ENCODE measurements around the gene OAS2.

Gene OAS2, protein sequence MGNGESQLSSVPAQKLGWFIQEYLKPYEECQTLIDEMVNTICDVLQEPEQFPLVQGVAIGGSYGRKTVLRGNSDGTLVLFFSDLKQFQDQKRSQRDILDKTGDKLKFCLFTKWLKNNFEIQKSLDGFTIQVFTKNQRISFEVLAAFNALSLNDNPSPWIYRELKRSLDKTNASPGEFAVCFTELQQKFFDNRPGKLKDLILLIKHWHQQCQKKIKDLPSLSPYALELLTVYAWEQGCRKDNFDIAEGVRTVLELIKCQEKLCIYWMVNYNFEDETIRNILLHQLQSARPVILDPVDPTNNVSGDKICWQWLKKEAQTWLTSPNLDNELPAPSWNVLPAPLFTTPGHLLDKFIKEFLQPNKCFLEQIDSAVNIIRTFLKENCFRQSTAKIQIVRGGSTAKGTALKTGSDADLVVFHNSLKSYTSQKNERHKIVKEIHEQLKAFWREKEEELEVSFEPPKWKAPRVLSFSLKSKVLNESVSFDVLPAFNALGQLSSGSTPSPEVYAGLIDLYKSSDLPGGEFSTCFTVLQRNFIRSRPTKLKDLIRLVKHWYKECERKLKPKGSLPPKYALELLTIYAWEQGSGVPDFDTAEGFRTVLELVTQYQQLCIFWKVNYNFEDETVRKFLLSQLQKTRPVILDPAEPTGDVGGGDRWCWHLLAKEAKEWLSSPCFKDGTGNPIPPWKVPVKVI

DNA sequence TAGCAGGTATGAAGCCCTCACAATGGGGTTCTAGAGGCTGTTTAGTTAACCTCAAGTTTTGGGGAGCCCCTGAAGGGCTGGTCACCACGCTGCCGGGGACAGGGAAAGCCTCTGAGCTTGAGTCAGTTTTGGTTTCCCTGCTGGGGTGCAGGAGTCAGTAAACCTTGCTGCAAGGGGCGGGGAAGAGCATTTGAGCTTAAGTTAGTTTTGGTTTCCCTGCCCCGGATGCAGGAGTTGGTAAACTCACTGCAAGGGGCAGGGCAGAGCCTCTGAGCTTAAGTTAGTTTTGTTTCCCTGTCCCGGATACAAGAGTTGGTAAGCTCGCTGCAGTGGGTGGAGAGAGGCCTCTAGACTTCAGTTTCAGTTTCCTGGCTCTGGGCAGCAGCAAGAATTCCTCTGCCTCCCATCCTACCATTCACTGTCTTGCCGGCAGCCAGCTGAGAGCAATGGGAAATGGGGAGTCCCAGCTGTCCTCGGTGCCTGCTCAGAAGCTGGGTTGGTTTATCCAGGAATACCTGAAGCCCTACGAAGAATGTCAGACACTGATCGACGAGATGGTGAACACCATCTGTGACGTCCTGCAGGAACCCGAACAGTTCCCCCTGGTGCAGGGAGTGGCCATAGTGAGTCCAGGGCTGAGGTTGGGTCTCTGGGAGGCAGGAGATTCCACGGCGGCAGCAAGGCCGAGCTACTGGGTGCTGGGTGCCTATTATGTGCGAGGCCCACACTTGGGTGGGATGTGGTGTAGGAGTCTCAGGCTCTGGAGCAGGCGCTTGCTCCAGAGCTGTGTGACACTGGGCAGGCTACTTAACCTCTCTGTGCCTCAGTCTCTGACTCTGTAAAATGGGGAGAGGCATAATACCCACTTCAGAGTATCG, at the start of gene OAS2:
OAS2 (plus strand) TSS at position 357 of the 878 bp plus-strand sequence; CDS start at position 447, 90 bp downstream.
- TF ChIP-seq, protein P1, sequence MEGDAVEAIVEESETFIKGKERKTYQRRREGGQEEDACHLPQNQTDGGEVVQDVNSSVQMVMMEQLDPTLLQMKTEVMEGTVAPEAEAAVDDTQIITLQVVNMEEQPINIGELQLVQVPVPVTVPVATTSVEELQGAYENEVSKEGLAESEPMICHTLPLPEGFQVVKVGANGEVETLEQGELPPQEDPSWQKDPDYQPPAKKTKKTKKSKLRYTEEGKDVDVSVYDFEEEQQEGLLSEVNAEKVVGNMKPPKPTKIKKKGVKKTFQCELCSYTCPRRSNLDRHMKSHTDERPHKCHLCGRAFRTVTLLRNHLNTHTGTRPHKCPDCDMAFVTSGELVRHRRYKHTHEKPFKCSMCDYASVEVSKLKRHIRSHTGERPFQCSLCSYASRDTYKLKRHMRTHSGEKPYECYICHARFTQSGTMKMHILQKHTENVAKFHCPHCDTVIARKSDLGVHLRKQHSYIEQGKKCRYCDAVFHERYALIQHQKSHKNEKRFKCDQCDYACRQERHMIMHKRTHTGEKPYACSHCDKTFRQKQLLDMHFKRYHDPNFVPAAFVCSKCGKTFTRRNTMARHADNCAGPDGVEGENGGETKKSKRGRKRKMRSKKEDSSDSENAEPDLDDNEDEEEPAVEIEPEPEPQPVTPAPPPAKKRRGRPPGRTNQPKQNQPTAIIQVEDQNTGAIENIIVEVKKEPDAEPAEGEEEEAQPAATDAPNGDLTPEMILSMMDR (conservative IDR thresholded peaks at IDR 0.05; ENCODE audit: low read depth, low read length) = no peak
- H3K27me3 ChIP-seq (ENCODE audit: insufficient read depth, low read depth) = no peaks in the 10 kb centered on the region
- peak within 1 kb of the TSS; percentile 88 for H2AFZ ChIP-seq (ENCODE audit: low read depth)
- peak within 1 kb of the TSS; percentile 84; the same call in 1 of the 2 replicates for H3K4me2 ChIP-seq
- peak within 1 kb of the TSS; percentile 67 for H3K27ac ChIP-seq
- H4K20me1 ChIP-seq (ENCODE audit: insufficient read depth) = no peaks in the 10 kb centered on the region
- H3K36me3 ChIP-seq (ENCODE audit: insufficient read depth) = no peaks in the 10 kb centered on the region
- H3K4me1 ChIP-seq (ENCODE audit: low read depth, poor library complexity, severe bottlenecking) = peaks cover 20% of the 10 kb centered on the region
- H3K79me2 ChIP-seq (ENCODE audit: insufficient read depth, low read depth) = no peaks in the 10 kb centered on the region
- H3K4me3 ChIP-seq (IDR thresholded peaks at IDR 0.05; ENCODE audit: insufficient read depth, low read depth, low read length) = no peak within 1 kb of the TSS
- H3K9ac ChIP-seq = peak within 1 kb of the TSS; percentile 52; the same call in 1 of the 2 replicates

DNA sequence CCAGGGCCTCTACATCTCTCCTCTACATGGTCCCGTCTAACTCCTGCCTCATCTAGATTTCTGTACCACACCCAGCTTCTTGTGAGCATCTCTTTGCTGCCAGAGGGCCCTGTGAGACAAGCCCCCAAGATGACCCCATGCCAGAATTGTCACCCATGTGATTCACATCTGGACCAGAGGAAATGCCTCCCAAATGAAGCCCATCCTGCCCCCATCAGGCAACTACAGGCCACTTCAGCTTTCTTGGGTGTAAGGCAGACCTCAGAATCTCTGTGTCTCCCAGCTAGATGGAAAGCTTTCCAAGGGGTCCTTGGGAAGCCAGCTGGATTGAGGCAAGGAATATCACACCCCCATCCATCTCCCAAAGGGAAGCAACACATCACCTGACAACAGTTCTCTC, 49.3 kb upstream of the OAS2 start:
- Histone ChIP-seq H3K27me3 (ENCODE audit: insufficient read depth, low read depth) (no peaks in the 10 kb centered on the region), H3K27ac (no peak overlapping the region)

DNA sequence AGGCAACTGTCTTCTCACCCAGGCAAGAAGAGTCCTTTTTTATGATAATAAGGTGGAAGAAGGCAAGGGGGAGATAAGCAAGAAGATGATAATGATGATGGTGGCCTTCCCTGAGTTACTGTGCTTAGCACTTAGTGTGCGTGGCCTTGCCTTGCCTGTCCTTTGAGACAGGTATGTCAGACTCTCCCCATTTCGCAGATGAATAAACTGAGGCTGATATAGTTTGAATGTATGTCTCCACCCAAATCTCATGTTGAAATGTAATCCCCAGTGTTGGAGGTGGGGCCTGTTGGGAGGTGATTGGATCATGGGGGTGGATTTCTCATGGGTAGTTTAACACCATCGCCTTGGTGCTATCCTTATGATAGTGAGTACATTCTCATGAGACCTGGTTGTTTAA, 48.6 kb upstream of the OAS2 start:
- H3K9ac ChIP-seq = no peak overlapping the region
- H3K27me3 ChIP-seq (ENCODE audit: insufficient read depth, low read depth) = no peaks in the 10 kb centered on the region
- no peaks in the 10 kb centered on the region for H3K79me2 ChIP-seq (ENCODE audit: insufficient read depth, low read depth)
- H3K4me3 ChIP-seq (IDR thresholded peaks at IDR 0.05; ENCODE audit: insufficient read depth, low read depth, low read length) = no peak overlapping the region
- H2AFZ ChIP-seq (ENCODE audit: low read depth) = no peak overlapping the region
- no peaks in the 10 kb centered on the region for H4K20me1 ChIP-seq (ENCODE audit: insufficient read depth)
- H3K27ac ChIP-seq = no peak overlapping the region
- TF ChIP-seq, protein P1 (conservative IDR thresholded peaks at IDR 0.05; ENCODE audit: low read depth, low read length) = no peak
- H3K4me1 ChIP-seq (ENCODE audit: low read depth, poor library complexity, severe bottlenecking) = no peaks in the 10 kb centered on the region
- H3K4me2 ChIP-seq = no peak overlapping the region
- no peaks in the 10 kb centered on the region for H3K36me3 ChIP-seq (ENCODE audit: insufficient read depth)

More for the DNA sequence above, 49.3 kb upstream of the OAS2 start:
- no peak overlapping the region for H3K4me3 ChIP-seq (IDR thresholded peaks at IDR 0.05; ENCODE audit: insufficient read depth, low read depth, low read length)
- H2AFZ ChIP-seq (ENCODE audit: low read depth) = no peak overlapping the region
- no peaks in the 10 kb centered on the region for H3K36me3 ChIP-seq (ENCODE audit: insufficient read depth)
- TF ChIP-seq, protein P1 (conservative IDR thresholded peaks at IDR 0.05; ENCODE audit: low read depth, low read length) = no peak
- H4K20me1 ChIP-seq (ENCODE audit: insufficient read depth) = no peaks in the 10 kb centered on the region
- no peaks in the 10 kb centered on the region for H3K4me1 ChIP-seq (ENCODE audit: low read depth, poor library complexity, severe bottlenecking)
- H3K9ac ChIP-seq = no peak overlapping the region
- H3K4me2 ChIP-seq = no peak overlapping the region
- H3K79me2 ChIP-seq (ENCODE audit: insufficient read depth, low read depth) = no peaks in the 10 kb centered on the region

DNA sequence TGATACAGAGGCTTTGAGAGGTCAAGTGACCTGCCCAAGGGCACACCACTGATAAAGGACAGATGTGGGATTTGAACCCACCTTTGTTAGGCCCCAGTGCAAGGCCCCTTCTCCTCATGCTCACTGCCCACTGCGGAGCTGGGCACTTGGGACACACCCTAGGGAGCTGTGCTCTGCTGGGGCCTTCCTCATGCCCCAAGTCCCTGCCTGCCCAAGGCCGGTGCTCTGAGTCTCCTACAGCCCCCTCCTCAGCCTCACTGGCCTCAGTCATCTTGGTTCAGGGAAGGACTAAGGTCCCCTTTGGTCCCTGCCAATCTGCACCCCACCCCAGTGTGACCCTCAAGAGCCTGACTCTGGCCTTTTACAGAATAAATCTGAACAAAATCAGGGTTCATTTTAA, 48.0 kb upstream of the OAS2 start:
- Histone ChIP-seq H2AFZ (ENCODE audit: low read depth) (no peak overlapping the region), H3K9ac (no peak overlapping the region), H3K4me3 (IDR thresholded peaks at IDR 0.05; ENCODE audit: insufficient read depth, low read depth, low read length) (no peak overlapping the region), H4K20me1 (ENCODE audit: insufficient read depth) (no peaks in the 10 kb centered on the region), H3K4me2 (no peak overlapping the region), H3K27me3 (ENCODE audit: insufficient read depth, low read depth) (no peaks in the 10 kb centered on the region), H3K4me1 (ENCODE audit: low read depth, poor library complexity, severe bottlenecking) (no peaks in the 10 kb centered on the region), H3K36me3 (ENCODE audit: insufficient read depth) (no peaks in the 10 kb centered on the region), H3K27ac (no peak overlapping the region), H3K79me2 (ENCODE audit: insufficient read depth, low read depth) (no peaks in the 10 kb centered on the region)
- TF ChIP-seq, protein P1 (conservative IDR thresholded peaks at IDR 0.05; ENCODE audit: low read depth, low read length) = no peak
